ENCODE measurements around the gene SLC35A4. TPM values are rescaled to one million over a fixed set of nuclear protein-coding genes. Genes with fewer than 3 reads are reported as not detected.
A peak's percentile ranks its signal among the peaks of the same experiment; 100 is the strongest.

SLC35A4 gene
- polyA plus RNA-seq, 1 donor, result 62.5 TPM

DNA sequence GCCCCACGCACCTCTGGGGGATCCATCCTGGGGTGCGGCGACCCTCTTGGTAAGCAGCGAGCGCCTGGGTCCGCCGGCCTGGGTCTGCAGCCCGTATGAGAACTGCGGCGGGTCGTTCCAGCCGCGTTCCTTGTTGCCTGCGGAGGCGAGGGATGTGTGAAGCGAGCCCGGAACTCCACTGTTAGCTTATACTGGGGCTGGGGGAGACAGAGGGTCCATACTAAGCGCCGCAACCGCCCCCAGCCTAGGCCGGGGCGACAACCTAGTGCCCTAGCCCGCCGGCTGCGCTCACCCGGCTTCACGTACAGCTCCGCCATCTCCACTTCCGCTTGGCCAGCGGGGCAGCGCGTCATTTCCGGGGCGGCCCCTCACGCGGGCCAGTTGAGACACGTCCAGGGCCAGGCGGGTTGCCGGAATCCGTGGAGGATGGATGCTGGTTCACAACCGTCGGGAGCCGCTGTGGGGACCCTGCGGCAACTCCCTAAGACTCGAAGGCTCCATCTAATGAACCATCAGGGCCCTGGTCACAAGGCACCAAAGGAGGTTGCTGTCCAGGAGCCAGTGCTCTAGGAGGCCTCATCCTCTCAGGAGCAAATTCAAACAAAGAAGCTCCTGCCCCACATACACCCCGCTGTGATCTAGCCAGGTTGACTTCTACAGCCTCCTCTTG lies 7.4 kb upstream of the SLC35A4 start, which contains the start of gene SRA1:
Gene SRA1, minus strand, starts transcription at position 338 of the 670 bp plus-strand sequence. Its CDS starts 21 bp downstream, at position 317.
- peak within 1 kb of the TSS; percentile 62 for H3K27ac ChIP-seq (ENCODE audit: low read length)
- no peaks in the 10 kb centered on the region for H3K27me3 ChIP-seq (ENCODE audit: control insufficient read depth, insufficient read depth, low read length)
- peaks cover 10% of the 10 kb centered on the region for H3K36me3 ChIP-seq (ENCODE audit: control insufficient read depth, insufficient read depth, low read length)
- no CpG with 5 or more reads among the region's 46 CpGs for WGBS (ENCODE audit: insufficient coverage, low lambda C conversion rate)
- peaks cover 10% of the 10 kb centered on the region for H3K4me1 ChIP-seq (ENCODE audit: control insufficient read depth, insufficient read depth, low read length)
- no peaks in the 10 kb centered on the region for H3K9me3 ChIP-seq (ENCODE audit: control insufficient read depth, low read depth, low read length)
- H3K4me3 ChIP-seq (ENCODE audit: low read length), result peak within 1 kb of the TSS; percentile 93
- peak; percentile 89 to 93 for DNase-seq

DNA sequence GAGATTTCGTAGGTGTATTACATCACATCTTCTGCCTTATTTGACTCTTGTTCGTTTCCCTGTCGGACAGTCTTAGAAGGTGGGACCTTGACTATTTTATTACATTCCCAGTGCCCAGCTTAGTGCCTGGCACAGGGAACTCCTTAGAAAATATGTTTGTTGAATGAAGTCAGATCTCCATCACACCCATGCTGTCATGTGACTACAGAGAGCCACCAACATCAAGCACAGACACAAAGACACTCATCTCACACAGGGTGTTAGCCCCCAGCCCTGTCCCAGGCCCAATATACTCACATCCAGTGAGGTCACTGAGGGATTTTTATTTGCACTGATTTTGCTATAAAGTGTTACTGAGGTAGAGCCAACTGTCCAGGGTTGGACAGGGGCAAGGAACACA lies 6.7 kb upstream of the SLC35A4 start:
- Histone ChIP-seq H3K9me3 (ENCODE audit: control insufficient read depth, low read depth, low read length) (no peaks in the 10 kb centered on the region), H3K4me1 (ENCODE audit: control insufficient read depth, insufficient read depth, low read length) (peaks cover 10% of the 10 kb centered on the region), H3K36me3 (ENCODE audit: control insufficient read depth, insufficient read depth, low read length) (peaks cover 10% of the 10 kb centered on the region), H3K27ac (ENCODE audit: low read length) (peak overlapping the region; percentile 62), H3K4me3 (ENCODE audit: low read length) (no peak overlapping the region), H3K27me3 (ENCODE audit: control insufficient read depth, insufficient read depth, low read length) (no peaks in the 10 kb centered on the region)
- DNase-seq, result no peak
- WGBS (ENCODE audit: insufficient coverage, low lambda C conversion rate), result no CpG with 5 or more reads among the region's 3 CpGs

DNA sequence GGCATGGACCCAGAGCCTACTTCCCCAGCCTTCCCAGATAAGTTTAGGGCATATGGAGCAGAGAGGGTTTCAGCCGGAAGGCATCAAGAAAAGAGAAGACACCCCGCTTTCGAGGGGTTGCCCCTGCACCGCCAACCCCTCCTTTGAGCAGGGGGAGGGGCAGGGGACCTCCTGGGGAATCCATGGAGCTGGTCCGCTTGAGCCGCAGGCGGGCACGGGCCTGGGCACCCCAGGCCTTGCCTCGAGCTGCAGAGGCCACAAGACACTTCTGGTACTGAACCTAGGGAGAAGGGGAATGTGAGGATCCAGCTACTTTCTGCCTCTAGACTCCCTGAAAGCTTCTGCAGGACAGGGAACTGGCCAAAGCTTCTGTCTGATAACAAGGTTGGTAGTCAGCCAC lies 6.1 kb upstream of the SLC35A4 start:
- Histone ChIP-seq H3K4me3 (ENCODE audit: low read length) (no peak overlapping the region), H3K27ac (ENCODE audit: low read length) (no peak overlapping the region), H3K9me3 (ENCODE audit: control insufficient read depth, low read depth, low read length) (no peaks in the 10 kb centered on the region), H3K4me1 (ENCODE audit: control insufficient read depth, insufficient read depth, low read length) (peaks cover 14% of the 10 kb centered on the region), H3K27me3 (ENCODE audit: control insufficient read depth, insufficient read depth, low read length) (no peaks in the 10 kb centered on the region), H3K36me3 (ENCODE audit: control insufficient read depth, insufficient read depth, low read length) (peaks cover 10% of the 10 kb centered on the region)
- DNase-seq, result no peak
- no CpG with 5 or more reads among the region's 9 CpGs for WGBS (ENCODE audit: insufficient coverage, low lambda C conversion rate)

DNA sequence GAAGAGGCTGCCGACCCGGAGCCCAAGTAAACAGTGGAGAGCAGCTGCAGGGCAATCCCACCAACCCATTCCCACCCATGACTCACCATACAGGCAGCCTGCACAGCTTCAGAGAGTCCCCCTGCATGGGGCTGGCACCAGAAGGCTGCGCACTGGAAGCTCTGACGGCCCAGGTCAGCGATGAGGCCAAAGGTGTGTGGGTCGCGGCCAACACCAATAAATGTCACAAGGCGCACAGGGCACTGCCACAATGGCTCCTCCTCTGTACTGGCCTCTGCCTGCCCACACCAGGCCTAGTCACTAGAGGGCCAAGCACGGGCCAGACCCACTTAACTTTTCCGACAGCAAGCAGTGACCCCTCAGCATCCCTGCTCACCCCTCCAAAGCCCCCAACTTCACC lies 4.4 kb upstream of the SLC35A4 start:
- Histone ChIP-seq H3K9me3 (ENCODE audit: control insufficient read depth, low read depth, low read length) (peaks cover 5% of the 10 kb centered on the region), H3K4me3 (ENCODE audit: low read length) (no peak overlapping the region), H3K36me3 (ENCODE audit: control insufficient read depth, insufficient read depth, low read length) (peaks cover 10% of the 10 kb centered on the region), H3K27me3 (ENCODE audit: control insufficient read depth, insufficient read depth, low read length) (no peaks in the 10 kb centered on the region), H3K27ac (ENCODE audit: low read length) (no peak overlapping the region), H3K4me1 (ENCODE audit: control insufficient read depth, insufficient read depth, low read length) (peaks cover 17% of the 10 kb centered on the region)
- no CpG with 5 or more reads among the region's 10 CpGs for WGBS (ENCODE audit: insufficient coverage, low lambda C conversion rate)
- no peak for DNase-seq

DNA sequence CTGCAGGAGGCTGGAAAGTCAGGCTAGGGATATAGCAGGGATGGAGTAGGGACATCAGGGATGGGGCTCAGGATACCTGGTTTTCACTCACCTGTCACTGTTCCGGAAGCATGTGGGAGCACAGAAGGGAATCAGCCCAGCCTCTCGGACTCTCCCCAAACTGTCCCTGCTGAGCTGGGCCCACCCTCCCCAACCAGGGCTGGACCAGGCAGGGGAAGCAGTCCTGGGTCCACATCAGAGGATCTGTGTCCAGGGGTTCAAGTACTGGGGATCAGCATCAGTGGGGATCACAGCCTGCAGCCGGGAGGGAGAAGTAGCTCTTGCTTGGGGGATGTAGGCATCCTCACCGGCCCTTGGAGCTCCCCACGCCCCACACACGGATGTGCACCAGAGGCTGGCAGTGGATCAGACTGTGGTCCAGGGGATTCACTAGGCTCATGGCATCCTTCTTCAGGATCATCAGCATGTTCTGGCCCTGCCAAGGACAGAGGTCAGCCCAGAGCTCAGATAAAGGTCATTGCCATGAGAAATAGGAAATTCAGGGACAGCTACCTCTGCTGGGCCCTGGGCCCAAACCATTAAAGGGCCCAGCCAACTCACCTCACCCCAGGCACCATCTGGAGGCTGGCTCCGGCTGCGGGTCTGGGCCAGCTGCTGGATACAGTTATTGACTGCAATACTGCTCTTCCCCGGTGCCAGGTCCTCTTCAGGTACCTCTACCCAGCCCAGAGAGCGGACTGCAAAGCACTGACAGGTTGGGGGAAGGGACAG lies 2.7 kb upstream of the SLC35A4 start:
- H3K4me1 ChIP-seq (ENCODE audit: control insufficient read depth, insufficient read depth, low read length), result peaks cover 15% of the 10 kb centered on the region
- no CpG with 5 or more reads among the region's 10 CpGs for WGBS (ENCODE audit: insufficient coverage, low lambda C conversion rate)
- no peak overlapping the region for H3K27ac ChIP-seq (ENCODE audit: low read length)
- DNase-seq, result no peak
- no peaks in the 10 kb centered on the region for H3K27me3 ChIP-seq (ENCODE audit: control insufficient read depth, insufficient read depth, low read length)
- peaks cover 5% of the 10 kb centered on the region for H3K9me3 ChIP-seq (ENCODE audit: control insufficient read depth, low read depth, low read length)
- H3K4me3 ChIP-seq (ENCODE audit: low read length), result no peak overlapping the region
- H3K36me3 ChIP-seq (ENCODE audit: control insufficient read depth, insufficient read depth, low read length), result peaks cover 21% of the 10 kb centered on the region

DNA sequence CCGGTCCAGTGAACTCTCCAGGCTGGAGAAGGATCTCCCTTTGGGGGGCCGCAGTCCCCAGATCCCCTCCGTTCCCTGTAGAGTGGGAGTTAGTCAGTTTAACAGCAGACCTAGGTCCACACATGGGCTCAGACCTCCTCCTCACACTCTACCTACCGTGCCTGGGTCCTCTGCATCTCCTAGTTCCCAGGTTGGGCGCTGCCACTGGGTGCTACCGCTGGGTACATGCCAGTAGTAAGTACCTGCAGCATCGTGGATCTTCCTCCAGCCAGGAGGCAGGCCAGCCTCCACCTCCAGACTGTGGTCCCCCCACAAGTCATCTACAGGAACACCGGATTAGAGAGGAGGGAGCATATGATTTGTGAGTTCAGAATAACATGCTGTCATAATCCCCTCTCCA lies 1.0 kb upstream of the SLC35A4 start:
- peaks cover 10% of the 10 kb centered on the region for H3K4me1 ChIP-seq (ENCODE audit: control insufficient read depth, insufficient read depth, low read length)
- peak in 1 of 2 donors; percentile 32 for DNase-seq
- peaks cover 38% of the 10 kb centered on the region for H3K36me3 ChIP-seq (ENCODE audit: control insufficient read depth, insufficient read depth, low read length)
- H3K27ac ChIP-seq (ENCODE audit: low read length), result peak overlapping the region; percentile 85
- WGBS (ENCODE audit: insufficient coverage, low lambda C conversion rate), result no CpG with 5 or more reads among the region's 8 CpGs
- H3K9me3 ChIP-seq (ENCODE audit: control insufficient read depth, low read depth, low read length), result peaks cover 5% of the 10 kb centered on the region
- H3K4me3 ChIP-seq (ENCODE audit: low read length), result peak overlapping the region; percentile 70
- no peaks in the 10 kb centered on the region for H3K27me3 ChIP-seq (ENCODE audit: control insufficient read depth, insufficient read depth, low read length)

DNA sequence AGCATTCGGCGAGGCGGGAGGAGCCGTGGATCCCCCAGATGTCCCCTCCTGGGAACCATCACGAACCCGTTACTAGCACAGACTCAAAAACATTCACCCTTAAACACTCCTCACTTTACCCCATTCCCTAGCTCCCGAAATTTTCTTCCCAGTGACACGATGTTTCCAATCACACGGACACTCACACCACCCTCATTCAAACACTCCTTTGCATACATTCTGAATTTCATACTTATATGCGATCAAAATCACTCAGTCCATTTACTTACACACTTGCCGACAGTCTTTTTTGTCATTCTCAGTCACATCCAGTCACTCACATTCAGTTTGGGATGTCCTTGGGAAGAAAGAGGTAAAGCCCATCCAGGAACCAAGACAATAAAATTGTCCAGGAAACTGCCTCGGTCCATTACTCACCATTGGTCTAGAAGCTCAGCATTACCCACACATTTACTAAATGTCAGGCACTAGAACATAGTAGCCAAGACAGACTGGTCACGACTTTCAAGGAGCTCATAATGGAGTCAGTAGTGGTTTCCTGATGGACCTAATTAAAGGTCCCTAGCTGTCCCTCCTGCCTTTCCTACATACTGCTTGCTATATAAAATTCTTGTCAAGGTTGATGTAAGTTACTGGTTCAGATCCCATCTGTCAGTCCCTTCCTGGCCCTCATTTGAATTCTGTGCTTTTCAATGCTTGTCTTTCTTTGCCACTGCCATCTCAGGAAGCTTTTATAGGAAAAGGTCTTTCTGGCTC lies 574 bp downstream of the SLC35A4 start:
- Histone ChIP-seq H3K27ac (ENCODE audit: low read length) (peak overlapping the region; percentile 85), H3K9me3 (ENCODE audit: control insufficient read depth, low read depth, low read length) (peaks cover 5% of the 10 kb centered on the region), H3K4me3 (ENCODE audit: low read length) (peak overlapping the region; percentile 70), H3K27me3 (ENCODE audit: control insufficient read depth, insufficient read depth, low read length) (no peaks in the 10 kb centered on the region), H3K36me3 (ENCODE audit: control insufficient read depth, insufficient read depth, low read length) (peaks cover 44% of the 10 kb centered on the region), H3K4me1 (ENCODE audit: control insufficient read depth, insufficient read depth, low read length) (peaks cover 10% of the 10 kb centered on the region)
- DNase-seq, result no peak
- WGBS (ENCODE audit: insufficient coverage, low lambda C conversion rate), result 10% methylated on average over 5 of the region's 13 CpGs

DNA sequence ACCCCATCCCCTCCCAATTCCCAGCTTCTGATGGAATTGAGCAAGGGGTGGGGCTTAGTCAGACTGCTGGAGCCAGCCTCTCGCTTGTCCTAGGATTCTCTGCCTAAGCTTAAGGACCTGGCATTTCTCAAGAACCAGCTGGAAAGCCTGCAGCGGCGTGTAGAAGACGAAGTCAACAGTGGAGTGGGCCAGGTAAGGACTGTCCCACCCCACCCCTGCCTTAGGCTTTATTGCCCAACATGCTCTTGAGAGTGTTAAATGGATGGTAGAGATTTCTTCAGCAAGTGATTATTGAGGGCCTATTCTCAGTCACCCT lies 1.1 kb downstream of the SLC35A4 start:
- H3K36me3 ChIP-seq (ENCODE audit: control insufficient read depth, insufficient read depth, low read length), result peaks cover 47% of the 10 kb centered on the region
- peaks cover 10% of the 10 kb centered on the region for H3K4me1 ChIP-seq (ENCODE audit: control insufficient read depth, insufficient read depth, low read length)
- no peak overlapping the region for H3K27ac ChIP-seq (ENCODE audit: low read length)
- H3K27me3 ChIP-seq (ENCODE audit: control insufficient read depth, insufficient read depth, low read length), result no peaks in the 10 kb centered on the region
- no peak for DNase-seq
- no CpG with 5 or more reads among the region's 4 CpGs for WGBS (ENCODE audit: insufficient coverage, low lambda C conversion rate)
- peaks cover 5% of the 10 kb centered on the region for H3K9me3 ChIP-seq (ENCODE audit: control insufficient read depth, low read depth, low read length)
- H3K4me3 ChIP-seq (ENCODE audit: low read length), result no peak overlapping the region

DNA sequence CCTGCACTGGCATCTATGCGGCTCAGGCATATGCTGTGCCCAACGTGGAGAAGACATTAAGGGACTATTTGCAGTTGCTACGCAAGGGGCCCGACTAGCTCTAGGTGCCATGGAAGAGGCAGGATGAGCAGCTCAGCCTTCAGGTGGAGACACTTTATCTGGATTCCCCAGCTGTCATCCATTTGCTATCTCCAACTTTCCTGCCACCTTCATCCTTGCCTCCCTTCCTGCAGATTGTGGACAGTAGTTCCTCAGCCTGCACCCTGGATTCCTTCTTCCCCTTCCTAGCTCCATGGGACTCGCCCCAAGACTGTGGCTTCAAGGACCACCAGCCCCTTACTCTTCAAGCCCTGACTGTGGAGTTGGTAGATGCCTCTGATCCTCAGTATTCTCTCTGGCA lies 2.0 kb downstream of the SLC35A4 start:
- no peak overlapping the region for H3K4me3 ChIP-seq (ENCODE audit: low read length)
- no peaks in the 10 kb centered on the region for H3K27me3 ChIP-seq (ENCODE audit: control insufficient read depth, insufficient read depth, low read length)
- H3K36me3 ChIP-seq (ENCODE audit: control insufficient read depth, insufficient read depth, low read length), result peaks cover 44% of the 10 kb centered on the region
- peaks cover 10% of the 10 kb centered on the region for H3K4me1 ChIP-seq (ENCODE audit: control insufficient read depth, insufficient read depth, low read length)
- WGBS (ENCODE audit: insufficient coverage, low lambda C conversion rate), result no CpG with 5 or more reads among the region's 5 CpGs
- H3K27ac ChIP-seq (ENCODE audit: low read length), result no peak overlapping the region
- H3K9me3 ChIP-seq (ENCODE audit: control insufficient read depth, low read depth, low read length), result peaks cover 5% of the 10 kb centered on the region
- no peak for DNase-seq

DNA sequence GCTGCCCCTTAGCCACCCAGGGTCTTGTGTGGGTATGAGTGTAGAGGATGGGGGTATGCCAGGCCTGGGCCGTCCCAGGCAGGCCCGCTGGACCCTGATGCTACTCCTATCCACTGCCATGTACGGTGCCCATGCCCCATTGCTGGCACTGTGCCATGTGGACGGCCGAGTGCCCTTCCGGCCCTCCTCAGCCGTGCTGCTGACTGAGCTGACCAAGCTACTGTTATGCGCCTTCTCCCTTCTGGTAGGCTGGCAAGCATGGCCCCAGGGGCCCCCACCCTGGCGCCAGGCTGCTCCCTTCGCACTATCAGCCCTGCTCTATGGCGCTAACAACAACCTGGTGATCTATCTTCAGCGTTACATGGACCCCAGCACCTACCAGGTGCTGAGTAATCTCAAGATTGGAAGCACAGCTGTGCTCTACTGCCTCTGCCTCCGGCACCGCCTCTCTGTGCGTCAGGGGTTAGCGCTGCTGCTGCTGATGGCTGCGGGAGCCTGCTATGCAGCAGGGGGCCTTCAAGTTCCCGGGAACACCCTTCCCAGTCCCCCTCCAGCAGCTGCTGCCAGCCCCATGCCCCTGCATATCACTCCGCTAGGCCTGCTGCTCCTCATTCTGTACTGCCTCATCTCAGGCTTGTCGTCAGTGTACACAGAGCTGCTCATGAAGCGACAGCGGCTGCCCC lies 2.6 kb downstream of the SLC35A4 start:
- Histone ChIP-seq H3K27ac (ENCODE audit: low read length) (no peak overlapping the region), H3K4me1 (ENCODE audit: control insufficient read depth, insufficient read depth, low read length) (peaks cover 10% of the 10 kb centered on the region), H3K27me3 (ENCODE audit: control insufficient read depth, insufficient read depth, low read length) (no peaks in the 10 kb centered on the region), H3K4me3 (ENCODE audit: low read length) (no peak overlapping the region), H3K36me3 (ENCODE audit: control insufficient read depth, insufficient read depth, low read length) (peaks cover 40% of the 10 kb centered on the region), H3K9me3 (ENCODE audit: control insufficient read depth, low read depth, low read length) (peaks cover 5% of the 10 kb centered on the region)
- no peak for DNase-seq
- no CpG with 5 or more reads among the region's 22 CpGs for WGBS (ENCODE audit: insufficient coverage, low lambda C conversion rate)
